HTERT RPE-1 (cell line): ENCODE measurements around the gene ZGPAT.

Experiments
- in situ Hi-C: fragments of 300-500 bp; cut with MboI; formaldehyde crosslinking; loops from 4 replicates; pipeline ENCODE4 v1.14.3; 2020; ENCODE audit warnings: low sequenced_read_pairs

Gene ZGPAT

DNA sequence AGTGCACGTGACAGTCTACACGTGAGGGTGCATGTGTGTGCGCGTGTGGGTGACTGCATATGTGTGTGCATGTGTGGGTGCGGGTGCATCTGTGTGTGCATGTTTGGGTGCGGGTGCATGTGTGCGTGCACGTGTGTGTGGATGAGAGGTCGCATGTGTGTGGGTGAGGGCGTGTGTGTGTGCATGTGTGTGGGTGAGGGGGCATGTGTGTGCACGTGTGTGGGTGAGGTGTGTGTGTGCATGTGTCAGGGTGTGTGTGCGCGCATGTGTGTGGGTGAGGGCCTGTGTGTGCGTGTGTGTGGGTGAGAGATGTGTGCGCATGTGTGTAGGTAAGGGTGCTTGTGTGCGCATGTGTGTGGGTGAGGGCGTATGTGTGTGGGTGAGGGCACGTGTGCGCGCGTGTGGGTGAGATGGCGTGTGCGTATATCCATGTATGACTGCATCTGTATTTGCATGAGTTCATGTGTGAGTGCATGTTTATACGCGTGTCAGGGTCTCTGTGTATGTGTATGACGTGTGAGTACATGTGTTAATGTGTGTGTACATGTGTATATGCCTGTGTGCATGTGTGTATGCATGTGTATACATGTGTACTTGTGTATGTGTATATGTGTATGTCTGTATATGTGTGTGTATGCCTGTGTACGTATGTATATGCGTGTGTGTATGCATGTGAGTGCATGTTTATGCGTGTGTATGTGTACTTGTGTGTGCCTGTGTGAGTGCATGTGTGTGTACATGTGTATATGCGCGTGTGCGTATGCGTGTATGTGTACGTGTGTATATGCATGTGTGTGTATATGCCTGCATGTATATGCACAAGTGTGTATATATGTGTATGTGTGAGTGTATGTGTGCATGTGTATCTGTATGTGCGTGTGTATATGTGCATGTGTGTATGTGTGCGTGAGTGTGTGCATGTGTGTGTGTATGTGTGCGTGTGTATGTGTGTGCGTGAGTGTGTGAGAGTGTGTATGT is 24.6 kb downstream of the ZGPAT start:
- in situ Hi-C loops, result no loop called here

- in situ Hi-C loops, result no loop called here
Measured at GRCh38 chr20:63733117-63733516, 25.3 kb downstream of the ZGPAT start.

DNA sequence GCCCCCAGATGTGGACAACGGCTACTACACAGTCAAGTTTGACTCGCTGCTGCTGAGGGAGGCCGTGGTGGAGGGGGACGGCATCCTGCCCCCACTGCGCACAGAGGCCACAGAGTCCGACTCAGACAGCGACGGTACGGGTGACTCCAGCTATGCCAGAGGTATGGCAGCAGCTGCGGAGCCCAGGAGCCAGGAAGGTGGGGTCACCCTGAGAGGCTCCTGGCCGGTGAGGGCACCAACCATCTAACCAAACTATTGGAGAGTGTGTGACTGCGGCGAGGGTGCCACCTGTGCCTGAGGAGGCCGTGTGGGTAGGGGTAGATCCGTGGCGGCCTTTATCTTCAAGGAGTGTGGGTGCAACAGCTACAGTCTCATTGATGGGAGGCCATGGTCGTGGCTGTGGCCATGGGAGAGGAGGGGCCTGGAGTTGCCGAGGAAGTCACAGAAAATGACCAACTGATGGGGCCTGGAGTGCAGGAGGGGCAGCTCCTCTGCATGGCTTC is 25.8 kb downstream of the ZGPAT start:
- in situ Hi-C loops, result no loop called here

- in situ Hi-C loops, result no loop called here
Measured at GRCh38 chr20:63734111-63734945, 26.5 kb downstream of the ZGPAT start.

- in situ Hi-C loops, result no loop called here
Measured at GRCh38 chr20:63734946-63735858, 27.4 kb downstream of the ZGPAT start.

GRCh38 chr20:63735859-63736718 is 28.2 kb downstream of the ZGPAT start, which contains the start of gene LIME1:
LIME1 (plus strand) TSS chr20:63736664; CDS start chr20:63737550, 886 bp downstream.
- in situ Hi-C loops, result no loop called here

DNA sequence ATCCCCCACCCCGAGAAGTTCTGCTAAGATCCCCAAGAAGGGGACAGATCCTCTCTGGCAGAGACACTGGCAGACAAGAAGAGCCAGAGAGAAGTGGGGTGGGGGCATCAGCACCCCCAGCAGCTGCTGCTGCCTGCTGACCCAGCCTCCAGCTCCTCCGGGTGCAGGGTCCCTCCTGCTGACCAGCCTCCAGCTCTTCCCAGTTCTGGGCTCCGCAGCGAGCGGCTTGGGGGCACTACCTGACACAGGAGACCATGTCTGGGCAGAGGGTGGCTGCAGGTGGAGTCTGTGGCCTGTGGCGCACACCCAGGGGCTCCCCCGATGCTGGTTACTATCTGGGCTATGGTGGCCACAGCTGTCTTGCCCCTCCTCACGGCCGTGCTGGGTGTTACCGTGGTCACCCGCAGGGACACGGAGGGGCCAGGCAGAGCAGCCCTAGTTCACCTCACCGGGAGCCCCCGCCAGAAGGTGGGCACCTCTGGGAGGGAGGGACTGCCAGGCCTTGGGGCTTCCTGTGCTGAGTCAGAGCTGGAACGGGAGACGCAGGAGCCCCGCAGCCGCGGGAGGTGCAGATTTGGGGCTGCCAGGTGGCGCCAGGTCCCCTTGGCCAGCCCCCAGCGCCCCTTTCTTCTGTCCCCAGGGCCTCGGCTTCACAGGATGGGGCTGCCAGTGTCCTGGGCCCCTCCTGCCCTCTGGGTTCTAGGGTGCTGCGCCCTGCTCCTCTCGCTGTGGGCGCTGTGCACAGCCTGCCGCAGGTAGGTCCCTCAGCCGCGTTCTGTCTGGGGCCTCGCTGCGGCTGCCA is 29.3 kb downstream of the ZGPAT start:
- in situ Hi-C loops, result no loop called here

DNA sequence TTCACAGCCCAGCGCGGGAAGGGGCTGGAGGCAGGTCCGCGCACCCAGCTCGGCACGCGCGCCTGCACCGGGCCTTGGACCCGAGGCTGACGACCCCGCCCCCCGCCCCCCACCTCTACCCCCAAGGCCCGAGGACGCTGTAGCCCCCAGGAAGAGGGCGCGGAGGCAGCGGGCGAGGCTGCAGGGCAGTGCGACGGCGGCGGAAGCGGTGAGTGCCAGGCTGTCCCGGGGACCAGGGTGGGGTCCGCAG is 29.8 kb downstream of the ZGPAT start:
- in situ Hi-C loops, result no loop called here

GRCh38 chr20:63737945-63738686 is 30.3 kb downstream of the ZGPAT start:
- in situ Hi-C loops, result no loop called here

- in situ Hi-C loops, result no loop called here
Measured at GRCh38 chr20:63738687-63739129, 30.9 kb downstream of the ZGPAT start.

GRCh38 chr20:63739130-63740069 is 31.6 kb downstream of the ZGPAT start, which contains the start of gene SLC2A4RG:
SLC2A4RG (plus strand) TSS chr20:63739776; CDS start chr20:63739913, 137 bp downstream.
- in situ Hi-C loops, result no loop called here

DNA sequence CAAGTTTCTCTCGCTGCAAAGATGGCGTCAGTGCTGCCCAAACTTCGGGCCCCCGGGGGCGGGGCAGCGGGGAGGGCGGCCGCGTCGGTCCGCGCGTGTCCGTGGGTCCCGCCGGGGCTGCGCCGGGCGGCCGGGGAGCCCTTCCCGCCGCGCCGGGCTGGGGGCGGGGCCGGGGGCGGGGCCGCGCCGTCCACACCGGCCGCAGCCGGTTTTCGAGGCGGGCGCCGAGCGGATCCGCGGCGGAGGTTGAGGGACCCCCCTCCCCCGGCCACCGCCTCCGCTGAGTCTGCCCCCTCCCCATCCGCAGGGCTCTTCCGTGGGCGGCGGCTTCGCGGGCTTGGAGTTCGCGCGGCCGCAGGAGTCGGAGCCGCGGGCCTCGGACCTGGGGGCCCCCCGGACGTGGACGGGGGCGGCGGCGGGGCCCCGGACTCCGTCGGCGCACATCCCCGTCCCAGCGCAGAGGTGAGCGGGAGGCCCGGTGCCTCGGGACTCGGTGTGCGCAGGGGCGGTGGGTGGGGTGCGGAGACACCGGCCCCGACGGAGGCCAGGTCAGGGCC is 32.3 kb downstream of the ZGPAT start:
- in situ Hi-C loops, result no loop called here

GRCh38 chr20:63740627-63741353 is 33.0 kb downstream of the ZGPAT start:
- in situ Hi-C loops, result no loop called here

DNA sequence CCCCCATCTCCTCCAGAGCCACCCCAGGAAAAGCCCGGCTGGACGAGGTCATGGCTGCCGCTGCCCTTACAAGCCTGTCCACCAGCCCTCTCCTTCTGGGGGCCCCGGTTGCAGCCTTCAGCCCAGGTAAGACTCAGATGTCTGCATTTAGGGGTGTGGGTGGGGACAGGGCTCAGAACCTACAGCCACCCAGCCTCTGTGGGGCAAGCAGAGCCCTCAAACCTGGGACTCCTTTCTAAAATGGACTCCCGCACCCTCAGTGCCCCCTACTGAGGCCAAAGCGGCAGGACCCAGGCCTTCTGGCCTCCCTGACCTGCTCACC is 33.5 kb downstream of the ZGPAT start:
- in situ Hi-C loops, result no loop called here

GRCh38 chr20:63741676-63742380 is 34.0 kb downstream of the ZGPAT start:
- in situ Hi-C loops, result no loop called here
